Myocyte (in vitro differentiated cells): Measurements from ENCODE around the gene SLC25A47. TPM values are rescaled to one million over a fixed set of nuclear protein-coding genes. Genes with fewer than 3 reads are reported as not detected.
A peak's percentile ranks its signal among the peaks of the same experiment; 100 is the strongest.

Source experiments
- DNase-seq: peaks from one replicate; pipeline ENCODE4 v3.0.0-alpha.2; 2012; ENCODE audit warnings: low read depth
- microRNA counts: library from miRNA; unstranded; fragments of <30 nt; microRNA quantifications from one replicate; lab custom pipeline; 2016
- microRNA-seq: library from miRNA; unstranded; fragments of <30 nt; microRNA quantifications from one replicate; pipeline ENCODE4, GENCODE V29; 2016
- total RNA-seq: library from RNA; depleted of rRNA; stranded (reverse); fragments of >200 nt; gene quantifications from 2 replicates; pipeline ENCODE4 v1.2.3, GENCODE V29; 2014

Gene SLC25A47
- total RNA-seq, 1 donor from 2014 or later: not detected

DNA sequence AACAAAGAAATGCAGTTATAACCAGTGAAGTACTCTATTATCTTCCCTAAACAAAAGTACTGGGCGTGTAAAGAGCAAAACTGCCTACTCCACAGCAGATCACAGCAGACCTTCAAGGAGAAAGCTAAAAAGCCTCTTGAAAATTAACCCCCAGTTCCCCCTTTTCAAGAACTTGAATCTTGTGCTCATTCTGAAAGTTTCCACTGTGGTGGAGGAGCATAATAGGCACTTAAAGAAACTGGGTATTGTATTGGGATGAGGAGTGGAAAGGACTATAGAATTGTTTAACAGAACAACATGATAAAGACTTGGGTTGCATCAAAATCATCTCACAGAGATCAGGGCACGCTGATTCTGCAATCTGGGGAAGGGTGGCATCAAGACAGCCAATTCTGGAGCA is 51.1 kb downstream of the SLC25A47 start:
- DNase-seq: no peak

DNA sequence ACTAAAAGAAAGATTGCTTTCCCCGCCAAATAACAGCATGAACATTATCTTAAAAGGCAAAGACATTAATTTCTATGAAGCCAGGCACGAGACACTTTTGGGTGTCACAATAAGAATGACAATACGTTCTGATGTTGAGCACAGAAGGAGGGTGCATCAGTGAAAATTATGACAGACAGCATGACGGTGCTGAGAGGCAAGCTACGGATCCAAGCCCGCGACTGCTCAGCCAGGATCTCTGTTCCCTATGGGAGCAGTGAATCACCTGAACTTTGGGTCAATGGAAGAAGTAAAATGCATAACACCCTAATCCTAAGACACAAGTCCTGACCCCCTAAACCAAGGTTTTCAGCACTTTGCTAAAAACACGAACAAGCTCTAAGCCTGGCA is 51.7 kb downstream of the SLC25A47 start:
- DNase-seq: no peak

DNA sequence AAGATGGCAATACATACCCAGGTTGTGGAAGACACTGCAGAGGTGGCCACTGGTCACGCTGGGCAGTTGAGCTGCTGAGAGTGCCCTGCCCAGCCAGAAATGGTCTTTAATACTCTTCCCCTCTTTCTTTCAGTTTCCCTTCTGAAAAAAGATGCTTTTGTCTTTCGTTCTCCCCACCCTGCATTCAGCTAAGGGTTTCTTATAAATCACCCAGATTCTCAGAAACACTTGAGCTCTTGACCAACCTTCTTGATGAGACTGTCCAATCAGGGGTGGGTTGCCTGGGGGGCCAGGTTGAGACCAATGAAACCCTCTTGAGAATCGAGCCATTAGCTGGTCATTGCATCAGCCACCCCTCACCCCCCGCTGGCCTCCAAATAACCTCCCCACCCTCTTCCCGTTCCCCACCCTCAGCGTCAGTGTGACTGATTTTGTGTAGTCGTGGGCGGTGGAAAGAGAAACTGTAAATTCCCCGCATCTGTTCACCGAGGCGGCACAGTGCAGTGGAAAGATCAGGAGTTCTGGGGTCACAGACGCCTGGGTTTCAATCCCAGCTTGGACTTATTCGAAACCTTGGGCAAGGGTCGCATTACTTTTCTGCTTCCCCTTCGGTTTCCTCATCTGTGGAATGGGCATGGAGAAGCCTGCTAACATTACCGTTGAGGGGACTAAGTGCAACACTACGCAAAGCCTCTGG is 52.3 kb downstream of the SLC25A47 start:
- peak; percentile 72 for DNase-seq

DNA sequence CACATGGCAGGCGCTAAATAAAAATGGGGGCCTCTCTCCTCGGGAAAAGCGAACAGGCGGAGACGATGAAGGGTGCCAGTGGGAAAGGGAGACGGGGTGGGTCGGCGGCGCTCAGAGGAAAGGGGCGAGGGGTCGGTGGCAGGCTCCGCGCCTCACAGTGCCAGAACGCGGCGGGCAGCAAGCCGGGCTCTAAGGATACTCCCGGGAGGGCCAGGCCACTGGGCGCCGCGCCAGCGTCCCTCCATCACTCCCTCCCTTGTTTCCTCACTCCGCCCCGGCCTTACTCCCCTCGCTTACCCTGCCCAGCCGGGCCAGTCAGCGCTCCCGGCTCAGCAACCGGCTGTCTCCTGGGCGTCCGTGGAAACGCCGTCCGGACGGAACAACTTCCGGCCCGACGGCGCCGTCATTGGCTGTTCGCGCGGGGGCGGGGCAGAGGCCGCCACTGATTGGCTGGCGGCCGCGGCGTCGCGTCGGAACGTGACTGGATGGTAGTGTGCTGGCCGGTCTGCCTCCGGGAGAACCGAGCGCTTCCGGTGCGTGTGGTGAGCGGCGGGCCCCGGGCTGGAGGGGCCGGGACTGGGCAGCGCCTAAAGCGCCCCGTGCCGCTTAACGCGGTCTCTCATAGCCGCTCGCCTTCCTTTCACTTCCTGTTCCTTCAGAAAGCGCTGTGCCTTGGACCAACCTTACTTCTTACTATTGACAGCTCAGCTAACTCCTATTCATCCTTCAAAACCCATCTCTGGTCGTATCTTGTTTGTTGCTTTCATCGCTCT is 53.0 kb downstream of the SLC25A47 start, which contains the start of gene WDR25:
Gene WDR25, plus strand, starts transcription at position 523 of the 773 bp plus-strand sequence.
- peak; percentile 95 for DNase-seq

DNA sequence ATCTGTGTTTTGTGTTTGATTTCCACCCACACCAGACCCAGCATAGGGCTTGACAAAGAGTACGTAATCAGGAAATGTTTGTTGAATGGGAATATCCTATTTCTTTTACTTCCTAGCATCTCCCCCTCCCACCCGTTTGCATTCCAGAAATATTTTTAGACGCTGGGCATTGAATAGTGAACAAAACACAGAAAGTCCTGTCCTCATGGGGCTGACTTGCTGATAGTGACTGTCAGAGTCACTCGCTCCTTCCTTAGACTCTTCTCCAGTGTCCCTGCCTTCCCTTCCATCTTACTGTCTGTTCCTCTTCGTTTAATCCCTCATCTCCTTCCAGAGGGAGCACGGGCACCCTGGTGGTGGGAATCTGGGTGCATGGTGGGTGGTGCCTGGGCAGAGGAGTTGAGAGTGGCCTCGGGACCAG is 53.6 kb downstream of the SLC25A47 start:
- peak; percentile 46 for DNase-seq

MicroRNA genes within 50 kb of the gene (microRNA counts, 767-probe panel; counts per million panel counts)
- not detected for microRNA hsa-miR-345-5p (lab: Ali Mortazavi, UCI)

Small RNA genes lying within 50 kb of the gene (microRNA-seq; reads per million reads assigned to microRNA genes)
- gene MIR345: 133 reads per million, percentile 60 among the genes with 10 or more reads in this experiment
- 0.48 reads per million for gene MIR6764

Other genes starting within 250 kb of the SLC25A47 start
- 0.11 and 0.16 TPM in 2 replicates for gene DEGS2, start 163.7 kb upstream of the SLC25A47 start, total RNA-seq
- gene YY1, start 84.2 kb upstream of the SLC25A47 start, total RNA-seq: 39.3 and 39.9 TPM in 2 replicates
- 79.6 and 93.0 TPM in 2 replicates for gene SLC25A29, start 16.9 kb upstream of the SLC25A47 start, total RNA-seq
- gene WDR25, start 53.1 kb downstream of the SLC25A47 start, total RNA-seq: 13.8 and 19.1 TPM in 2 replicates